GM21737 (cell line): ENCODE results near the gene MRPL9.
A peak's percentile ranks its signal among the peaks of the same experiment; 100 is the strongest.

Source experiments
- ATAC-seq: cut with Tn5 transposase; IDR thresholded peaks from one replicate; pipeline ENCODE4 v1.9.1; 2021; ENCODE audit warnings: mild to moderate bottlenecking, moderate library complexity; ENCODE audit not compliant: unreplicated experiment

MRPL9 gene

GRCh38 chr1:151762941-151763921, at the start of gene MRPL9:
TSS of gene MRPL9 (minus strand) at chr1:151763496. CDS start at chr1:151763479, 17 bp downstream.
- peak; percentile 94 for ATAC-seq

GRCh38 chr1:151811181-151811580, 47.9 kb upstream of the MRPL9 start:
- no peak for ATAC-seq

GRCh38 chr1:151809985-151810556, 46.8 kb upstream of the MRPL9 start:
- no peak for ATAC-seq

GRCh38 chr1:151809290-151809984, 46.1 kb upstream of the MRPL9 start:
- ATAC-seq, result no peak

DNA sequence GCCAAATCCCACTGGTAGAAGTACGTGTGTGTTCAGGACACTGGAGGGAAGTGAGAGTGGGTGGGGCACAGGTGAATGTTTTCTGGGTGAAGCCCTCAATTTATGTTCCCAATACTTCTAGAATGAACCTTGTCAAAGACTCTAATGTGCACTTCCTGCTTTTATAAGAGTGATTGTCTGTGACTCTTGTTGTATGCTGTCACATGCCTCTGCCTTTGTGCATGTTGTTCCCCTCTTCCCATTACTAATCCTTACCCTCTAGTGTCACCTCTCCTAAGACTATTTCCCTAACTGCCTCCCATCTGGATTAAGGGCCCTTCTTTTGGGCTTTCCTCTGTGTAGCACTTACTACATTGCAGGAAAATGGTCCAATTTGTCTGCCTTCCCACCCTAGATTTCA, 44.5 kb upstream of the MRPL9 start:
- ATAC-seq, result no peak

- no peak for ATAC-seq
These were observed 43.8 kb upstream of the MRPL9 start for GRCh38 chr1:151807131-151807530.

GRCh38 chr1:151806170-151806569, 42.9 kb upstream of the MRPL9 start:
- no peak for ATAC-seq

- no peak for ATAC-seq
These were observed 41.9 kb upstream of the MRPL9 start, which contains the start of gene LINGO4 for GRCh38 chr1:151805066-151805820. TSS of gene LINGO4 (minus strand) at chr1:151805419. CDS start at chr1:151802704, 2,715 bp downstream.

DNA sequence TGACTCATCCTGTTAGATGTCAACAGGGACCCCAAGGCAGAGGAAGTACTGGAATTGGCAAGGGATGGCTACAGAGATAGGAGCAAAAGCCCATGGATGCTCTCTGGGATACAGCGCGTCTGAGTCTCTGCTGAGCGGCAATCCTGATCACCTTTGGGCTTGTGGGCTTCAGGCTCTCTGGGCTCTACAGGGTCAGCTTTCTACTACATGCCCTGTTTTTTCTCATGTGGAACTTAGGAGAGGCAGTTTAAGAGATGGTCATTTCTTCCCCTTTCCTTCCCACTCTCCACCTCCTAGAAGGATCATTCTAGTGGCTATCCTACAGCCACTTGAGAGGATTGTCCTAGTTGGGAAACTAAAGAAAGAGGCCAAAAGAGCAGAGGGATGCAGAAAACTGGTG, 40.6 kb upstream of the MRPL9 start:
- ATAC-seq, result no peak

DNA sequence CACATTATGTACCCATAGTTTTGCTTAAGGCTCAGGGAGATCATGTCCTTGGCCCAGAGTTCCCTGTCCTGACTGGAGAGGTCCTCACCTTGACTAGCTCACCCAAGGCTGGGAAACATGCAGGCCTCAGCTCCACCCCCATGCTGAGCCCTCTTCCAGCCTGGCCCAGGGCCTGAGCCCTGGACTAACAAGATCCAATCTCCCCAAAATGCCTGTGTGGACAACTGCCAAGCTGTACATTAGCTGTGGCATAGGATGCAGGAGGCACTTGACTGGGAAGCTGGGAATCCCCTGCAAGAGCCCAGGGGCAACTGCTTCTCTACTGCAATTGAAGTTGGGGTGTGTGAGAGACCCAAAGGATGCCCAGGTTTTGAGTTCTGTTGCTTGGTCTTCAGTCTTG, 39.9 kb upstream of the MRPL9 start:
- no peak for ATAC-seq

DNA sequence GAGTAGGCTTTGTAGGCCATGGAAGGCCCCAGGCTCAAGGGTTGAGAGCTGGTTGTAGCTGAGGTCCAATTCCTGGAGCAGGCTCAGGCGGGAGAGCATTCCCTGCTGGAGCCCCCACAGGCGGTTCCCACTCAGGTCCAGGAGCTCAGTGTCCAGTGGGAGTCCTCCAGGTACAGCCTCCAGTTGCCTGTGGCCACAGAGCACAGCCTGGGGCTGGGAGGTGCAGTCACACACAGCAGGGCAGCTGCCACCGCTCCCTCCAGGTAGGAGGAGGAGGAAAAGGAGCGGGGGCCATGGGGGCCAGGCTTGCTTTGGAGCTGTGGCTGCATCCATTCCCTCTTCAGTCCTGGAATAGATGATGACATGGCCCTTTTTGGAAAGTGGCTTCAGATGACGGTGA, 39.1 kb upstream of the MRPL9 start:
- no peak for ATAC-seq

DNA sequence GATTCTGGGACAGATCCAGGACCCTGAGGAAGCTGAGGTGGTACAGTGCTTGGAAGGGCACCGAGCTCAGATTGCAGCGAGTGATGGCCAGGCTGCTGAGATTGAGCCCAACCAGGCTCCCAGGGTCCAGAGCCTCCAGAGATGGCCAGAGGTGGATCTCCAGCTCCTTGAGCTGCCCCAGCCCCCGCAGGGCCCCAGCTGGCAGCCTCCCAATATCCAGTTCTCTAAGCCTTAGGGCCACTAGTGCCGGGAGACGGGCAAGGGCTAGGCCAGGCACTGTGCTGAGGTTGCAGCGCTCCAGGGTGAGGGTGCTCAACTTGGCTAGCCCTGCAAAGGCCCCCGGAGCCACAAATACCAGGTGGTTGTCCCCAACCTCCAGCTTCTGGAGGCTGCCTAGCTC, 38.5 kb upstream of the MRPL9 start:
- ATAC-seq, result no peak

GRCh38 chr1:151801310-151801820, 38.1 kb upstream of the MRPL9 start:
- no peak for ATAC-seq

GRCh38 chr1:151800830-151801229, 37.5 kb upstream of the MRPL9 start:
- no peak for ATAC-seq

- ATAC-seq, result no peak
These were observed 36.1 kb upstream of the MRPL9 start for GRCh38 chr1:151799179-151800022.

DNA sequence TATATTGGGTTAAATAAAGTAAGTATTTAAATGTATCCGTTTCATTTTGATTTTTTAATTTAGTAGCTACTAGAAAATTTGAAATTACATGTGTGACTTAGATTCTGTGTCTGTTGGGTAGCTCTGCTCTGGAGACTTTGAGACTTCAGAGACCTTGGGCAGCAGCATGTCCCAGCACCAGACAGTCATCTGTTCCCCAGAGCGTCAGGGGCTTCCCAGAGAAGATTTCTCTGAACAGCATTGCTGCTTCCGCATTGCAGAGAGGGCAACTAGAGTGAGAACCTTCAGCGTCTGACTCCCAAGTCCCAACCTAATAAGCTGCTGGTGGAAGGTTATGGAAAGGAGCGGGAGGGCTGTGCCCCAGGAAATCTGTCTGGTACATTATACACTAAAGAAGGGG, 35.3 kb upstream of the MRPL9 start:
- ATAC-seq, result no peak

GRCh38 chr1:151790940-151791651, 27.8 kb upstream of the MRPL9 start:
- no peak for ATAC-seq

DNA sequence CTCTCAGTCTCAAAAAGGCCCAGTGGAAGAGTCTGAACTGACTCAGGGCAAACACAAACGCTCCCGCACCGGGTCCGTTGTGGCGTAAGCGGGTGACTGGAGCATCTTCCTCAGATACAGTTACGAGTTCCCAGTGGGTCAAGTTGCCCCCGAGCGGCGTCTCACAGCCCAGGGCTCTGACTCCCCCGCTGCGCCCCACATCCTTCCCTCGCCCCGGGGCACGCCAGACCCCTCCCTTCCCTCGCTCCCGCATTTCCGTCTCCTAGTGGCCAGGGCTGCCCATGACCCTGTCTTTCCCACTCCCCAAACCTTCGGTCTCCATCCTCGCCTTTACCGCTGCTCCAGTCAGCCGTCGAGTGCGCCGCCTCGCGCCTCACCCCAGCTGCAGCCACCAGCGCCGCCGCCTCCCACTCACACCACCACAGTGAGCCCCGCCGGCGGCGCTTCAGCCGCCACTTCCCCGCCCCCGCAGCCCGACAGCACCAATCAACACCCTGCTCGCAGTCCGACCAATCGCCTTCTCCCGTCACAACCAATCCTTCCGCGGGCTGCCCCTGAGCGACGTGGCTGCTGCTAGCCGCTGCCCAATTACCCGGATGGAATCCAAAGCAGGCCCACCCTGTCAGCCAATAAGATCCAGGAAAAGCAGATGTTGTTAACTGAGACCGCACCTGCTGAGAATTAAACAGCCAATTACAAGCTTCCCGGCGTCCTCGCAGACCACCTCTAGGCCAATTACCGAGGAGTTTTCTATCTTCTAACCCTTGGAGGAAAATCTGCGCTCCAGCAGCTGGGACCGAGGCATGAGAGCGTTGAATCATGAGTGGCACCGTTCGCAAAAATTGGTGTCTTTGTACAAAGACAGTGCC, 27.0 kb upstream of the MRPL9 start, which contains the start of gene TDRKH:
TSS of gene TDRKH (minus strand) at position 430 of the 869 bp plus-strand sequence. CDS start 7,478 bp downstream, outside the sequence.
- ATAC-seq, result peak; percentile 97
